ENCODE data around the gene TMPRSS13.

Gene TMPRSS13

GRCh38 chr11:117913736-117914397, 15.3 kb downstream of the TMPRSS13 start:
- DNase-seq (ENCODE audit: low spot score): no peak

- DNase-seq (ENCODE audit: low spot score): no peak
Observed at GRCh38 chr11:117912497-117912896, 16.7 kb downstream of the TMPRSS13 start.

DNA sequence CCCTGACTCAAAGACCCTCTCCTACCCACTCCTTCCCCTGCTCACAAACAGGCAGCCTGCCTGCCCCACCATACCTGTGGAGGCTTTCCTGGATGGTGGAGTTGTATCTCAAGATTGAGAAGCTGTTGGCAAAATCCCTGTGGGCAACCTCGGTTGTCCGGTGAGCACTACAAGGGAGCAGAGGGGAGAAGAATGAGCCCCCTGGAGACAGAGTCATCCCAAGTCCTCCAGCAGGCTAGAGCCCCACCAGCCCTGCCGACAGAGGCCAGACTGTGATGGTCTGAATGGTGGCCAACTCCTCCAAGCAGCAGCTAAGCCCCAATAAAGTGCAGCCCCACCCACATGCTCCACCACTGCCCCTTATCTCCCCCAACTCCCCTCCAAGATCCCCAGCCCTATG, 17.5 kb downstream of the TMPRSS13 start:
- no peak for DNase-seq (ENCODE audit: low spot score)

GRCh38 chr11:117910941-117911655, 18.1 kb downstream of the TMPRSS13 start:
- DNase-seq (ENCODE audit: low spot score): no peak

GRCh38 chr11:117910525-117910924, 18.7 kb downstream of the TMPRSS13 start:
- no peak for DNase-seq (ENCODE audit: low spot score)

- peak; percentile 83 for DNase-seq (ENCODE audit: low spot score)
Observed at GRCh38 chr11:117909611-117910382, 19.4 kb downstream of the TMPRSS13 start.

- DNase-seq (ENCODE audit: low spot score): peak; percentile 61
Observed at GRCh38 chr11:117908959-117909610, 20.1 kb downstream of the TMPRSS13 start.

GRCh38 chr11:117908109-117908895, 20.9 kb downstream of the TMPRSS13 start:
- DNase-seq (ENCODE audit: low spot score): no peak

DNA sequence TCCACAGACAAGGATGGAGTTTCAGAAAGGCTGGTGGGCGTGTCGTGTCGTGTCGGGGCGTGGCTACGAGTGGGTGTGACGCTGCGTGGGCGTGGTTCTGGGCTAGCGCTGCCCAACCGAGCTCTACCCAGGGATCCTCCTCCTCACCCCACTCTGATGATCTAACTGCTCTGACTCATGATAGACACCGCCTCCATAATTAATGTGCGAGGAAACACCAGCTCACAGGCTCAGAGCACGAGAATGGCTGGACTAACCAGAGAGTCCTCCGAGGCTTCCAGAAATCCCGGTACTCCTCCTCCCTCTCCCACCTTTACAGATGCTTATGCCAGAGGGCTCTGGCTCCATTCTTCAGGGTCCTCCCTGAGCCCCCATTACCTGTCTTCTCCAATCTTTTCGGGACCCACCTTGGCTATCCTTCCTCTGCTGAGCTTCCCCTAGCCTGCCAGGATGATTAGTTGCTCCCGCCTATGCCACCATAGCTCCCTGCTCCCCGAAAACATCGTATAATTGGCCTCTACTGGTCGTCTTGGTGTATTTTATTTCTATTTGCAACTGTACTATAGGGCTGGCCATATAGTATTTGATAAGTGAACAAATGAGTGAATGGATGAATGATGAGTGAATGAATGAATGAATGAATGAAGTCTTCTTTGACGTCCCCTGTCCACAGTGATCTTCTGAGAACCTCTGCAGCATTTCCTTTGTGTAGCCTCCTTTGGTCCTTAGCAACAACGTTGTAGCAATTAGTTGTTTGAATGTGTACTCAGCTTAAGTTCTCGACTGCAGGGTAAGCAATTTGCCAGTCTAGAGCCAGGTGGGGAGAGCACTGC, 21.7 kb downstream of the TMPRSS13 start:
- peak; percentile 90 for DNase-seq (ENCODE audit: low spot score)

- DNase-seq (ENCODE audit: low spot score): no peak
Observed at GRCh38 chr11:117906710-117907109, 22.5 kb downstream of the TMPRSS13 start.

GRCh38 chr11:117906126-117906525, 23.1 kb downstream of the TMPRSS13 start:
- no peak for DNase-seq (ENCODE audit: low spot score)

DNA sequence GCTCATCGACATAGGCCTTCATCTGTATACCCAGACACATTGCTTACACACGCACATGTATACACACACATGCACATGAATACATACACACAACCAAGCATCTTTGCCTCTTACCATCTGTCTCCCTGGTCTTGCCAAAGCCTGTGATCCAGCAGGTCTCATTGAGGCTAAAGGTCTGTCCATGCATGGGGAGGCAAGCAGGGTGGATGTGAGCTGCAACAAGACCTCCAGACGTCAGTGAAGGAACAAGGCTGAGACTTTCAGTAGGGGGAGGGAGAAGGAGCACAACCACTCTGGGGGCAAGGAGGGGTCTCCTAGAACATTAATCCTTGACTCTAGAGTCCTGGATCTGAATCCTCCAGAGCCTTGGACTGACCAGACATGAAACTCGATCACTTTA, 23.7 kb downstream of the TMPRSS13 start:
- no peak for DNase-seq (ENCODE audit: low spot score)

DNA sequence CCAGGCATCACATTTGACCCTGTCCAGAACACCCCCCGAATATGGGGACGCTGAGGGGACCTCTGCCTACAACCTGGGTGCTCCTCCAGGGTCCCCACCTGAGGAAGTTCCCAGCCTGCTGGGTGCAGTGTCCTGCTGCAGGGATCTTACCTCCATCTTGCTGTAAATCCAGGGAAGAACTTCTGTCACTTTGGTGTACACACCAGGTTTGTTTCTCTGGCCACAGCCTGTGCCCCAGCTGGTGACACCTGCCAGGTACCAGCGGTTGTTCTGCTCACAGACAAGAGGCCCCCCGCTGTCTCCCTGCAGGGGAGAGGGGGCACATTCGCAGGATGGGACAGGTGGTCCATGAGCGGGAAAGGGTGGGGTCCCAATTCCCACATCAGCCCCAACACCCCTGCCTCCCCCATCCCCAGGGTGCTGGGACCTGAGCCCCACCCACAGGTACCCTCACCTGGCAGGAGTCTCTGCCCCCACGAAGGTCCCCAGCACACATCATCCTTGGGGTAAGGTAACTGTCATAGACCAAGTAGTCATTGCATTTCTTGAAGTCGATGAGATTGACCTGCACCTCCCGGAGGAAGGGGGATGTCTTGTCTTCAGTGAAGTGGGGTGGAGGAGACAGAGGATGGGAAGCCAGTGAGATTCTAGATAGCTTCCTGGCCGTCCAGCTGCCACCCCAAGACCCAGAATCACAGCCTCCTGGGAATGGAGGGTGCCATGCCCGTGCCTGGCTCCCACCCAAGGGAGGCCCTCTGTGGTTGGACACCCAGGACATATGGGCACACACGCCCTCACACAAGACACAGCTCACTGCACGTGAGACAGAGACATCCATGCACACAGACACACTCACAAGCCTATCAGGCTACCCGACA, 25.5 kb downstream of the TMPRSS13 start:
- no peak for DNase-seq (ENCODE audit: low spot score)

GRCh38 chr11:117902001-117902845, 27.0 kb downstream of the TMPRSS13 start:
- DNase-seq (ENCODE audit: low spot score): no peak

- DNase-seq (ENCODE audit: low spot score): no peak
Observed at GRCh38 chr11:117901601-117902000, 27.6 kb downstream of the TMPRSS13 start.

DNA sequence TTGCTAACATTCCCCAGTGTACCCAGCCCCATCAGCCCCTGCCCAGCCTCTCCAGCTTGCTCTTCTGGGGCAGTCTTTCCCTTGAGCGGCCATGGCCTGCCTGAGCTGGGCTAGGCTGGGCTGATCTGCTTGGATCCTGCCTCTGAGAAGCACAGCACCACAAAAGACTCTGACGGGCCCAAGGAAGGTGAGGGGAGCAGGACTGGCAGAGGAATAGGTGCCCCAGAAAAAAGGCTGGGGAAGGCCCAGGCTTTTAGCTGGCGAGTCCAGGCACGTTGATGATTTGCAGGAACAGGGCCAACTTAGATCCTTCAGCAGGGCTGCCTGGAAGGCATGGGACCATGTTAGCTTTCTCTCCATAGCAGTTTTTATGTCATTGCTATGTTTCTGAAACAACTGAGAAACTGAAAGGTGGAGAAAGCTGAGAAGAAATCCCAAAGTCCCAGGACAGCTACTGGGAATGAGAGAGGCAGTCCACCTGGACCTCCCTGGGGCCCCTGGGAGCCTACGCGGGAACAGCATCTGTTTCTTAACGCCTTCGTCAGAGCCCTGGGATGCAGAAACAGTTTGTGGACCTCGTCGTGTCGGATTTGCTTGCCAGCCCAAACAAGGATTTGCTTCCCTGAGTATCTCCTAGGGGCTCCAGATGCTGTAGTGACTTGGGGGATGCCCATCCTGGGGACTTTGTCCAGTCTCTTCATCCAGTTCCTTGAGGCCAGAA, 28.3 kb downstream of the TMPRSS13 start:
- no peak for DNase-seq (ENCODE audit: low spot score)

DNA sequence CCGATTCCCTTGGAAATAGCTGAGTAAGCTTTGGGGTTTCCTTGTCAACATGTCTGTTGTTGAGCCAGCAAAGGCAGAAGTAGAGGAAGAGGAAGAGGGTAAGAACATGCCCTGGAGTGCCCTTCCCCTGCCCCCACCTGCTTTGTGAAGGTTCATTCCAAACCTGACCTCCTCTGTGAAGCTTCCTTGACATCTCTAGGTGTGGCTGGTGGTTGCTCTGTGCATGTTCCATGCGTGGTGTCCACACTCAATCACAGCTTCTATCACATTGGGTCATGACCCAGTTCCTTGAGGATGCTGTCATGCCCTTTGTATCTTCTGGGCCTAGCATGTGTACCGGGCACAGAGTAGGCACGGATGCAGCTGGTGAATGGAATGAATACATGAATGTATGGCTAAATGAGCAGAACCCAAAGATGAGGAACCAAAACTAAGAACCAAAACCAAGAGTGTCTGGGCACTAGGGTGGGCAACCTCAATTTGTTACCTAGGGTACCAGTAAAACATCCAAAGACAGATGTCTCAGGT, 29.0 kb downstream of the TMPRSS13 start:
- no peak for DNase-seq (ENCODE audit: low spot score)

GRCh38 chr11:117898059-117898458, 31.1 kb downstream of the TMPRSS13 start:
- no peak for DNase-seq (ENCODE audit: low spot score)
